HepG2 (cell line): ENCODE measurements around the gene ZFHX3. TPM values are rescaled to one million over a fixed set of nuclear protein-coding genes. Genes with fewer than 3 reads are reported as not detected.

Experiments used
- ATAC-seq: fragments of 200-7000 bp; cut with Tn5 transposase; 3 replicates; pipeline ENCODE4 v1.9.1; 2020; ENCODE audit warnings: mild to moderate bottlenecking, moderate library complexity
- BruUV-seq: library from RNA; stranded (reverse); fragments of 400-500 nt; replicated peaks from 2 replicates; lab custom pipeline; 2021; lab: Mats Ljungman, UMichigan
- CTCF ChIA-PET: fragments of 300-600 bp; formaldehyde crosslinking; extraction: SDS; loops from one replicate; lab custom pipeline; 2021; ENCODE audit warnings: low total read pairs, inconsistent platforms, low intra/inter-chr PET ratio; lab: Yijun Ruan, JAX
- POLR2A ChIA-PET: fragments of 350-600 bp; sonication (Branson Sonifier 250); formaldehyde crosslinking; loops from one replicate; lab custom pipeline; 2020; ENCODE audit warnings: antibody characterized with exemption, inconsistent platforms; lab: Yijun Ruan, JAX
- DNase-seq: peaks from one replicate; pipeline ENCODE4 v3.0.0-alpha.2; 2015; ENCODE audit warnings: low spot score
- FAIRE-seq: peaks from 3 replicates; lab custom pipeline; 2011; peaks lifted over from hg19 to GRCh38; lab: Jason Lieb, UNC
- H2AFZ ChIP-seq: one replicate; pipeline ENCODE4 v1.6.1; 2011; ENCODE audit warnings: low read length, inconsistent platforms
- H3K27ac ChIP-seq: fragments of 300-600 bp; 3 replicates; pipeline ENCODE4 v1.8.0; 2011; ENCODE audit warnings: mixed run types, mild to moderate bottlenecking, mixed read lengths, low read length, inconsistent platforms; ENCODE audit not compliant: insufficient read depth; ENCODE audit errors: extremely low read length
- H3K27me3 ChIP-seq, 2 experiments: fragments of 200-600 bp in 1 of 2; 2 replicates in 1 of 2; 3 replicates in 1 of 2; pipeline versions ENCODE4 v1.6.0 to v1.8.0; 2011; ENCODE audit warnings: low read length in 2 of 2, mild to moderate bottlenecking in 2 of 2, moderate library complexity in 2 of 2, inconsistent platforms in 1 of 2; ENCODE audit not compliant: insufficient read depth in 2 of 2, control insufficient read depth in 1 of 2
- H3K36me3 ChIP-seq, 2 experiments: fragments of 200-600 bp in 1 of 2; replicated peaks in 1 of 2; 2 replicates in 1 of 2; 3 replicates in 1 of 2; pipeline versions ENCODE4 v1.5.1 to v1.8.0; 2011; ENCODE audit warnings: low read length in 2 of 2, inconsistent platforms in 1 of 2; ENCODE audit not compliant: insufficient read depth in 2 of 2, control insufficient read depth in 1 of 2
- H3K4me1 ChIP-seq: 2 replicates; pipeline ENCODE4 v1.5.1; 2012; ENCODE audit warnings: low read length, inconsistent platforms; ENCODE audit not compliant: insufficient read depth
- H3K4me2 ChIP-seq: 2 replicates; pipeline ENCODE4 v1.6.0; 2011; ENCODE audit warnings: low read depth, low read length, inconsistent platforms
- H3K4me3 ChIP-seq, 3 experiments: fragments of 200-600 bp in 1 of 3; sonication (generic), shearing (Covaris generic) in 1 of 3; replicated peaks in 1 of 3; 2 replicates each; pipeline ENCODE4 v1.5.1; 2011 to 2016; ENCODE audit warnings: low read length in 3 of 3, inconsistent platforms in 2 of 3, low read depth in 2 of 3, mild to moderate bottlenecking in 2 of 3, control low read depth in 1 of 3, mixed read lengths in 1 of 3; ENCODE audit not compliant: insufficient read depth in 1 of 3
- H3K79me2 ChIP-seq: one replicate; pipeline ENCODE4 v1.6.1; 2011; ENCODE audit warnings: low read length, inconsistent platforms; ENCODE audit not compliant: insufficient read depth
- H3K9ac ChIP-seq: 2 replicates; pipeline ENCODE4 v1.6.0; 2011; ENCODE audit warnings: mild to moderate bottlenecking, low read depth, low read length, inconsistent platforms; ENCODE audit not compliant: insufficient read depth
- H3K9me3 ChIP-seq: 2 replicates; pipeline ENCODE4 v1.5.1; 2012; ENCODE audit warnings: mild to moderate bottlenecking, low read length
- H4K20me1 ChIP-seq: 2 replicates; pipeline ENCODE4 v1.6.0; 2011; ENCODE audit warnings: inconsistent platforms, mild to moderate bottlenecking, low read length, moderate library complexity; ENCODE audit not compliant: insufficient read depth
- BRCA1 ChIP-seq: sonication (generic); formaldehyde crosslinking; IDR thresholded peaks from 2 replicates; pipeline ENCODE4 v1.4.0; 2020; ENCODE audit warnings: missing genetic modification reagents
- CBFB ChIP-seq: sonication (generic); formaldehyde crosslinking; IDR thresholded peaks from 2 replicates; pipeline ENCODE4 v1.4.0; 2020; ENCODE audit warnings: missing genetic modification reagents
- GLI4 ChIP-seq: sonication (generic); formaldehyde crosslinking; IDR thresholded peaks from 2 replicates; pipeline ENCODE4 v1.5.1; 2020; ENCODE audit warnings: missing genetic modification reagents, mild to moderate bottlenecking, moderate library complexity, borderline replicate concordance
- RBM39 ChIP-seq: fragments of 200-400 bp; formaldehyde crosslinking; IDR thresholded peaks from one replicate; pipeline ENCODE4 v1.6.1; 2018; ENCODE audit warnings: antibody characterized with exemption, mild to moderate bottlenecking, low read depth, low read length; ENCODE audit not compliant: poor library complexity, severe bottlenecking
- TAF1 ChIP-seq: sonication (generic); formaldehyde crosslinking; IDR thresholded peaks from 2 replicates; pipeline ENCODE4 v1.4.0; 2020; ENCODE audit warnings: missing genetic modification reagents
- TBL1XR1 ChIP-seq: fragments of 150-350 bp; IDR thresholded peaks from 2 replicates; pipeline ENCODE4 v1.6.1; 2014; ENCODE audit warnings: borderline replicate concordance, low read length; ENCODE audit not compliant: partially characterized antibody
- ZNF143 ChIP-seq: sonication (generic); formaldehyde crosslinking; IDR thresholded peaks from 2 replicates; pipeline ENCODE4 v1.4.0; 2020; ENCODE audit warnings: missing genetic modification reagents
- ZNF20 ChIP-seq: sonication (generic); formaldehyde crosslinking; IDR thresholded peaks from 2 replicates; pipeline ENCODE4 v1.4.0; 2020; ENCODE audit warnings: mild to moderate bottlenecking, moderate library complexity, missing genetic modification reagents
- ZNF547 ChIP-seq: sonication (generic); formaldehyde crosslinking; IDR thresholded peaks from 2 replicates; pipeline ENCODE4 v1.5.1; 2020; ENCODE audit warnings: mild to moderate bottlenecking, missing genetic modification reagents
- WGBS: methylation state at CpG from one replicate; pipeline ENCODE4 v1.1.6; 2017; ENCODE audit warnings: low lambda C conversion rate; 5-methylcytosine and 5-hydroxymethylcytosine counted together
- in situ Hi-C: cut with HindIII; loops from 2 replicates; pipeline ENCODE4 v1.10.0; 2017; ENCODE audit warnings: low pct_unique_long_range_greater_than_20kb; ENCODE audit not compliant: extremely low pct_ligation_motif_present
- intact Hi-C: fragments of 100-400 bp; cut with micrococcal nuclease; formaldehyde crosslinking; loops from one replicate; pipeline ENCODE4 v1.10.0; 2022; ENCODE audit not compliant: unreplicated experiment
- polyA plus RNA-seq, 8 experiments: library from polyadenylated mRNA; depleted of rRNA in 3 of 8; stranded (reverse) in 7 of 8; unstranded in 1 of 8; fragments of >200 nt; fragmentation: Illumina TruSeq in 4 of 8; extraction: Trizol in 4 of 8; gene quantifications; 2 replicates each; pipeline versions ENCODE4 v1.2.1 to v1.2.3, GENCODE V29; 2011 to 2016; ENCODE audit warnings: low read depth in 4 of 8, missing spikeins in 1 of 8, mixed read lengths in 1 of 8; ENCODE audit not compliant: insufficient read depth in 1 of 8
- total RNA-seq, 5 experiments: library from RNA; depleted of rRNA; stranded (reverse); fragments of >200 nt; fragmentation: Illumina TruSeq; extraction: Trizol; gene quantifications; 2 replicates each; pipeline ENCODE4 v1.2.3, GENCODE V29; 2016; ENCODE audit warnings: low read depth in 1 of 5

The ZFHX3 gene
- total and polyA plus RNA-seq, 2 of the 13 experiments (the other 11 are each of a cell fraction or from before 2014, with no cell fraction given): 5.0 to 6.0 TPM

DNA sequence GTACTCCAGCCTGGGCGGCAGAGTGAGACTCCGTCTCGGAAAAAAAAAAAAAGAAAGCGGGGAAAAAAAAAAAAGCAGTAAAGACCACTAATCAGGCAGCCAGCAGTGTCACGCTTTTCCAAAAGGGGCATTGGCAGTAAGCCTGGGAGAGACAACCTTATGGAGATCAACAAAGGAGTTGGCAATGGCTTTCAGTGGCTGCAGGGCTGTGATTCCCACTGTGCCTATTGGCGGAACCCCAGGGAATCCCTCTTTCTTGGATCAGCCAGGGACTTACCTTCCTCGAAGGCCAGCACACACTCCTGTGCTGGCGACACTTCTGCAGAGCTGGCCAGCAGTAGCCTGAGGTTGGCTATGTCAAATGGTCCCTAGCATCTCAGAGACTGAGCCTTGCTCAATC lies 43.2 kb upstream of the ZFHX3 start:
- TF ChIP-seq TAF1 (CRISPR knock-in tag) (no peak), ZNF20 (no peak)
- 87% methylated on average over 8 of the region's 8 CpGs for WGBS
- ATAC-seq (no peak), FAIRE-seq (no peak), DNase-seq (no peak)
- no peaks in the 10 kb centered on the region for H3K36me3 ChIP-seq
- no peak overlapping the region for H3K4me3 ChIP-seq
- H3K4me1 ChIP-seq: peaks cover 23% of the 10 kb centered on the region
- ChIA-PET POLR2A (no interaction called here), CTCF (no interaction called here)
- intact Hi-C loops: no loop called here
- H3K9ac ChIP-seq: no peak overlapping the region
- H3K9me3 ChIP-seq: no peaks in the 10 kb centered on the region
- no peaks in the 10 kb centered on the region for H3K79me2 ChIP-seq
- H4K20me1 ChIP-seq: no peaks in the 10 kb centered on the region
- BruUV-seq: no TSS peak
- in situ Hi-C loops: no loop called here
- H2AFZ ChIP-seq: no peak overlapping the region
- no peak overlapping the region for H3K4me2 ChIP-seq
- H3K27me3 ChIP-seq: peaks cover 0 to 2% of the 10 kb centered on the region in 2 experiments; a peak in 2 of 5 replicates
- no peak overlapping the region for H3K27ac ChIP-seq

DNA sequence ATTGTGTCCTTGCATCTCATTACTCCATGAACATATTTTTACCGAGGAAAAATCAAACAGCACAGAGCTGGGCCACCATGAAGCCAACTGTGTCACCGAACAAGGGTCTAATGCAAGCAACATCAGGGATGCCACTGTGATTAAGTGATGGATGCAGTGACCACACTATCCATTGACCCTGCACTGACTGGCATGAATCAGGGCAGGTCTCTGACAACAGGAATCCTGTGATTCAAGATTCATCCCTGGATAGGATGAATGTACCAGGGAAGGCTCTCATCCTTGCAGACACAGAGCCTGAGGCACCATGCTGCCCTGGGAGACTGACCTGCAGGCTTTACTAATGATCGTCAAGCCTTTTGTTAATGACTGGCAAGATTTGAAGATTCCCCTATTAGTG lies 41.5 kb upstream of the ZFHX3 start:
- FAIRE-seq (no peak), ATAC-seq (no peak), DNase-seq (no peak)
- ChIA-PET CTCF (no interaction called here), POLR2A (no interaction called here)
- no peak overlapping the region for H3K4me2 ChIP-seq
- no TSS peak for BruUV-seq
- in situ Hi-C loops: no loop called here
- WGBS: 45% methylated on average over 3 of the region's 3 CpGs
- H3K36me3 ChIP-seq: no peaks in the 10 kb centered on the region
- no peaks in the 10 kb centered on the region for H3K9me3 ChIP-seq
- no peaks in the 10 kb centered on the region; a peak in 1 of 5 replicates for H3K27me3 ChIP-seq
- H3K9ac ChIP-seq: no peak overlapping the region
- H4K20me1 ChIP-seq: no peaks in the 10 kb centered on the region
- intact Hi-C loops: no loop called here
- no peak overlapping the region for H3K27ac ChIP-seq
- H2AFZ ChIP-seq: no peak overlapping the region
- no peaks in the 10 kb centered on the region for H3K79me2 ChIP-seq
- no peak for TF ChIP-seq CBFB
- TF ChIP-seq ZNF143 (CRISPR knock-in tag): no peak
- TF ChIP-seq RBM39: no peak
- TF ChIP-seq BRCA1: no peak
- no peak for TF ChIP-seq ZNF547
- no peak for TF ChIP-seq TBL1XR1
- TF ChIP-seq GLI4: no peak
- peaks cover 23% of the 10 kb centered on the region for H3K4me1 ChIP-seq
- no peak overlapping the region for H3K4me3 ChIP-seq
